Liver (tissue), 9 donors: Measurements from ENCODE around the gene SIL1. TPM values are rescaled to one million over a fixed set of nuclear protein-coding genes. Genes with fewer than 3 reads are reported as not detected.

Experiments
- DNase-seq: peaks from one replicate; pipeline ENCODE4 v3.0.0-alpha.2; 2017; ENCODE audit warnings: low spot score
- H3K27ac ChIP-seq, 2 donors: one replicate each; pipeline ENCODE4 v1.7.0; 2013; ENCODE audit warnings: inconsistent platforms in 2 of 2, low read length in 2 of 2, control low read depth in 1 of 2, low read depth in 1 of 2, mild to moderate bottlenecking in 1 of 2
- H3K27me3 ChIP-seq, 4 donors: one replicate each; pipeline versions ENCODE4 v1.6.1 to v1.7.0; 2013; ENCODE audit warnings: low read length in 3 of 4, inconsistent platforms in 1 of 4, mild to moderate bottlenecking in 1 of 4, moderate library complexity in 1 of 4; ENCODE audit not compliant: control insufficient read depth in 4 of 4, insufficient read depth in 4 of 4
- H3K36me3 ChIP-seq, 4 donors: one replicate each; pipeline versions ENCODE4 v1.6.1 to v1.7.0; 2013; ENCODE audit warnings: low read length in 3 of 4, mild to moderate bottlenecking in 3 of 4, low read depth in 1 of 4, moderate library complexity in 1 of 4; ENCODE audit not compliant: control insufficient read depth in 4 of 4, insufficient read depth in 3 of 4
- H3K4me1 ChIP-seq, 4 donors: one replicate each; pipeline versions ENCODE4 v1.6.1 to v1.7.0; 2013; ENCODE audit warnings: low read length in 3 of 4, mild to moderate bottlenecking in 3 of 4, moderate library complexity in 1 of 4; ENCODE audit not compliant: control insufficient read depth in 4 of 4, insufficient read depth in 4 of 4
- H3K4me3 ChIP-seq, 3 donors: one replicate each; pipeline versions ENCODE4 v1.6.1 to v1.7.0; 2013; ENCODE audit warnings: low read length in 3 of 3, control low read depth in 1 of 3, low read depth in 1 of 3, mild to moderate bottlenecking in 1 of 3
- H3K9ac ChIP-seq, 2 donors: one replicate each; pipeline ENCODE4 v1.7.0; 2013; ENCODE audit warnings: low read length in 2 of 2, mild to moderate bottlenecking in 2 of 2, moderate library complexity in 2 of 2, control low read depth in 1 of 2, low read depth in 1 of 2
- H3K9me3 ChIP-seq, 4 donors: one replicate each; pipeline versions ENCODE4 v1.6.1 to v1.7.0; 2013; ENCODE audit warnings: low read length in 3 of 4; ENCODE audit not compliant: control insufficient read depth in 4 of 4
- ATF3 ChIP-seq: IDR thresholded peaks from 2 replicates; pipeline ENCODE4 v1.6.1; 2016; ENCODE audit warnings: antibody characterized with exemption
- CTCF ChIP-seq: fragments of 150-350 bp; IDR thresholded peaks from 2 replicates; pipeline ENCODE4 v1.5.1; 2017; ENCODE audit warnings: improper control_type of control experiment, low read depth, low read length; ENCODE audit not compliant: missing input control
- EGR1 ChIP-seq, 2 donors: IDR thresholded peaks; 2 replicates each; pipeline ENCODE4 v1.6.1; 2016 to 2018; ENCODE audit warnings: antibody characterized with exemption in 2 of 2, low read depth in 2 of 2
- FOXA1 ChIP-seq: IDR thresholded peaks from 2 replicates; pipeline ENCODE4 v1.6.1; 2016; ENCODE audit warnings: antibody characterized with exemption
- FOXA2 ChIP-seq: IDR thresholded peaks from 2 replicates; pipeline ENCODE4 v1.6.1; 2016; ENCODE audit warnings: antibody characterized with exemption
- GABPA ChIP-seq, 2 donors: IDR thresholded peaks in 1 of 2; conservative IDR thresholded peaks in 1 of 2; 2 replicates each; pipeline ENCODE4 v1.6.1; 2016; ENCODE audit warnings: antibody characterized with exemption in 2 of 2, mild to moderate bottlenecking in 1 of 2, moderate library complexity in 1 of 2
- HNF4A ChIP-seq, 2 donors: conservative IDR thresholded peaks; 2 replicates each; pipeline ENCODE4 v1.6.1; 2016; ENCODE audit warnings: antibody characterized with exemption in 2 of 2, mild to moderate bottlenecking in 2 of 2
- HNF4G ChIP-seq: IDR thresholded peaks from 2 replicates; pipeline ENCODE4 v1.6.1; 2016; ENCODE audit warnings: antibody characterized with exemption
- JUND ChIP-seq, 2 donors: IDR thresholded peaks; 2 replicates each; pipeline ENCODE4 v1.6.1; 2016; ENCODE audit warnings: antibody characterized with exemption in 2 of 2
- MAX ChIP-seq: IDR thresholded peaks from 2 replicates; pipeline ENCODE4 v1.6.1; 2016; ENCODE audit warnings: antibody characterized with exemption
- NR2F2 ChIP-seq: IDR thresholded peaks from 2 replicates; pipeline ENCODE4 v1.6.1; 2016; ENCODE audit warnings: antibody characterized with exemption
- RAD21 ChIP-seq, 2 donors: IDR thresholded peaks; 2 replicates each; pipeline ENCODE4 v1.6.1; 2016; ENCODE audit warnings: antibody characterized with exemption in 2 of 2, mild to moderate bottlenecking in 2 of 2
- REST ChIP-seq: IDR thresholded peaks from 2 replicates; pipeline ENCODE4 v1.6.1; 2016; ENCODE audit warnings: antibody characterized with exemption, mild to moderate bottlenecking
- RXRA ChIP-seq, 2 donors: IDR thresholded peaks; 2 replicates each; pipeline ENCODE4 v1.6.1; 2017 to 2018; ENCODE audit warnings: antibody characterized with exemption in 2 of 2, mild to moderate bottlenecking in 1 of 2
- SP1 ChIP-seq: IDR thresholded peaks from 2 replicates; pipeline ENCODE4 v1.6.1; 2018; ENCODE audit warnings: antibody characterized with exemption, mild to moderate bottlenecking
- TAF1 ChIP-seq: conservative IDR thresholded peaks from 2 replicates; pipeline ENCODE4 v1.6.1; 2016; ENCODE audit warnings: antibody characterized with exemption, mild to moderate bottlenecking
- YY1 ChIP-seq: IDR thresholded peaks from 2 replicates; pipeline ENCODE4 v1.6.1; 2016; ENCODE audit warnings: antibody characterized with exemption, mild to moderate bottlenecking
- ZBTB33 ChIP-seq: IDR thresholded peaks from 2 replicates; pipeline ENCODE4 v1.6.1; 2016; ENCODE audit warnings: antibody characterized with exemption
- WGBS: extraction: QIAGEN DNeasy Blood & Tissue Kit; methylation state at CpG from one replicate; pipeline ENCODE4 v1.1.7; 2013; 5-methylcytosine and 5-hydroxymethylcytosine counted together
- polyA plus RNA-seq, 2 donors: library from polyadenylated mRNA; stranded (reverse) in 1 of 2; unstranded in 1 of 2; fragments of 200-250 nt in 1 of 2; fragments of >200 nt in 1 of 2; fragmentation: Nextera tagmentation in 1 of 2; extraction: Ambion mirVana in 1 of 2; gene quantifications; one replicate each; pipeline versions ENCODE4 v1.2.1 to v1.2.3, GENCODE V29; 2013 to 2015
- total RNA-seq, 2 donors: library from RNA; depleted of rRNA; stranded (reverse); fragments of >200 nt; gene quantifications; one replicate each; pipeline ENCODE4 v1.2.3, GENCODE V29; 2014
- donor health status: healthy.
- donor health status: healthy.
- donor health status: healthy.
- donor health status: healthy.
- donor health status: healthy.

SIL1 gene
- total and polyA plus RNA-seq, 4 donors: 38.1 to 95.1 (median 76.2) TPM

- Histone ChIP-seq H3K9me3 (no peaks in the 10 kb centered on the region), H3K27me3 (no peaks in the 10 kb centered on the region), H3K36me3 (no peaks in the 10 kb centered on the region), H3K4me1 (peaks cover 7 to 33% (median 15%) of the 10 kb centered on the region in 4 donors), H3K27ac (peak overlapping the region in 1 of 2 donors; percentile 38), H3K9ac (no peak overlapping the region), H3K4me3 (no peak overlapping the region)
- 85% methylated on average over 6 of the region's 6 CpGs for WGBS
- no peak for DNase-seq
- TF ChIP-seq NR2F2 (no peak), REST (no peak), RXRA (IDR thresholded peaks at IDR 0.05) (no peak), ATF3 (no peak), ZBTB33 (no peak), TAF1 (no peak), MAX (no peak), CTCF (no peak), GABPA (IDR thresholded peaks at IDR 0.05 in 1 of 2, conservative IDR thresholded peaks at IDR 0.05 in 1 of 2) (no peak), JUND (IDR thresholded peaks at IDR 0.05) (no peak), HNF4A (conservative IDR thresholded peaks at IDR 0.05) (no peak), HNF4G (no peak), RAD21 (IDR thresholded peaks at IDR 0.05) (no peak), EGR1 (IDR thresholded peaks at IDR 0.05; ENCODE audit: low read depth in 2 of 2) (no peak), FOXA2 (no peak), FOXA1 (no peak), YY1 (no peak), SP1 (no peak)
Observed at GRCh38 chr5:139140591-139141071, 57.5 kb downstream of the SIL1 start.
